DMS114 treated with DMSO at 0.1 percent for 48 hours (cell line): ENCODE data around the gene ATP1A4.

Experiments used
- DNase-seq: peaks from one replicate; lab custom pipeline; 2025; ENCODE audit not compliant: unreplicated experiment; lab: John Stamatoyannopoulos, UW

ATP1A4 gene

DNA sequence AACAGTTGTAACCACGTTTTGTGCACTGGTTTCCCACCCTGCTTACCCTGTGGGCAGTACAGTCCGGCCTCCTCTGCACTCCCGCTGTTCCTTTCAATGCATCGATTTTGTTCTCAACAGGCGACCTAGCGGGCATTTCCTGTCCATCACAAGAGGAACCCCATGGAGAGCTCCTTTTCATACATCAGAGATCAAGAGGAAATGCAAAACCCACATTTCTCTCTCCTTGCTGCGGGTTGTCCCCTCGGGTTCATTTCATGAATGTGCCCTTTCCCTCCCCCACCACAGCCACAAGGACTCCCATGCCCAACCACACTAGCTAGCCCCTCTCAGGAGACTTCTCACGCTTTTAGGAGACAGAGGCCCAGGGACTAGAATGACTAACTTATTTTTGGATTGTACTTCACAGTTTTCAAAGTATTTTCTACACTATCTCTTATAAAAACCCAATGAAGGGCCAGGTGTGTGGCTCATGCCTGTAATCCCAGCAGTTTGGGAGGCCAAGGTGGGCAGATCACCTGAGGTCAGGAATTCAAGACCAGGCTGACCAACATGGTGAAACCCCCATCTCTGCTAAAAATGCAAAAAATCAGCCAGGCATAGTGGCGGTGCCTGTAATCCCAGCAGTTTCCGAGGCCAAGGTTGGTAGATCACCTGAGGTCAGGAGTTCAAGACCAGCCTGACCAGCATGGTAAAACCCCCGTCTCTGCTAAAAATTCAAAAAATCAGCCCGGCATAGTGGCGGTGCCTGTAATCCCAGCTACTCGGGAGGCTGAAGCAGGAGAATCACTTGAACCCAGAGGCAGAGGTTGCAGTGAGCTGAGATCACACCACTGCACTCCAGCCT lies 18.4 kb downstream of the ATP1A4 start:
- DNase-seq = no peak

DNA sequence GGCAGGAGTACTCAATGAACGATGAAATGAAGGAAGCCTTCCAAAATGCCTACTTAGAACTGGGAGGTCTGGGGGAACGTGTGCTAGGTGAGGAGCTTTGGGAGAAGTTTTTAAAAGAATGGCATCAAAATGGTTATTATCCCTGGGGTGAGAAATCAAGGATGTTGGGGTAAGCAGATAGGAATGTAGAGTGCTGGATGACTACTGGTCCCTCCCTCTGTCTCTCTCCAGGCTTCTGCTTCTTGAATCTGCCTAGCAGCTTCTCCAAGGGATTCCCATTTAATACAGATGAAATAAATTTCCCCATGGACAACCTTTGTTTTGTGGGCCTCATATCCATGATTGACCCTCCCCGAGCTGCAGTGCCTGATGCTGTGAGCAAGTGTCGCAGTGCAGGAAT lies 20.0 kb downstream of the ATP1A4 start:
- DNase-seq = no peak

DNA sequence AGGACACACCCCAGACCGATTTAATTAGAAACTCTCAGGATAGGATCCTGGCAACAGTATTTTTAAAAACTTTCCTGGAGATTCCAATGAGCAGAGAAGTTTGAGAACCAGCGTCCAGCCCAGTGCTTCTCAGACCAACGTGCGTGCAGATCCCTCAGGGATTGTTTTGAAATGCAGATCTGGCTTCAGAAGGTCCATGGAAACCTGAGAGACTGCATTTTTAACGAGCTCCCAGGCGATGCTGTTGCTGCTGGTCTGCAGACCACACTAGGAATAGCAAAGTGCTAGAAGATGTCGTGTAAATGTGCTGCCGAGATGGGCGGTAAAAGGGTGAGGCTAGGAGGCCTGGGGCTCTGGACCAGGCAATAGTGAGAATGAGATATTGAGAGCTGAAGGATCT lies 20.6 kb downstream of the ATP1A4 start:
- DNase-seq = no peak

DNA sequence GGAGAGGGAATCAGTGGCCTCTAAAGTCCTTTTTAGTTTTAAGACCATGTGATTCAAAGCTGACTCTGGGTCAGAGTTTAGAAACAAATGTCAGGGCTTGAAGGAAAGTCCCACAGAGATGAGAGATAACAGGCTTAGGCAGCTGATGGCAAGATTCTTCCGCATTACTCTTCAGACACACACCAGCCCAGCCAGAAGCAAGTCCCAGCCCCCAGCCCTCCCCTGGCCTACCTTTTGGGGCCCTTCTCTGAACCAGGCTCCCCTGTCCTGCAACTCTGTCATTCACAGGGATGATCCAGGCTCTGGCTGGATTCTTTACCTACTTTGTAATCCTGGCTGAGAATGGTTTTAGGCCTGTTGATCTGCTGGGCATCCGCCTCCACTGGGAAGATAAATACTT lies 25.8 kb downstream of the ATP1A4 start:
- no peak for DNase-seq

DNA sequence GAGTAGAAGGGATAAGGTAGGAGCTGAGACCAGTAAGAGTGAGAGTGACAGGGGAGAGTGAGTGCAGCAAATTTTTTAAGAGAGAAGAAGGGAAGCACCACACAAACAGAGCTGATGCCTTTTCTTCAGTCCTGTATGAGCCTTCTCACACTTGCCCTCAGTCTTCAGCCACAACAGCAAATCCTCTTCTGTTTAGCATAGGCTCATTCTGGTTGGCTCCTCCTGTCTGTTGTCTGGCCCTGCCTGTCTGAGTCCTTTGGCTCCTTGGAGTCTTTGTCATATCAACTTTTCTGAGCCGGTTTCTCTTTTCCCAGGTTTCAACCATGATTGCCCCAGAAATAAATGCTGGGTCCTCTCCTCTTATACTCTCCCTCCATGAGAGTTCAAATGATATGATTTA lies 26.3 kb downstream of the ATP1A4 start:
- DNase-seq = no peak

DNA sequence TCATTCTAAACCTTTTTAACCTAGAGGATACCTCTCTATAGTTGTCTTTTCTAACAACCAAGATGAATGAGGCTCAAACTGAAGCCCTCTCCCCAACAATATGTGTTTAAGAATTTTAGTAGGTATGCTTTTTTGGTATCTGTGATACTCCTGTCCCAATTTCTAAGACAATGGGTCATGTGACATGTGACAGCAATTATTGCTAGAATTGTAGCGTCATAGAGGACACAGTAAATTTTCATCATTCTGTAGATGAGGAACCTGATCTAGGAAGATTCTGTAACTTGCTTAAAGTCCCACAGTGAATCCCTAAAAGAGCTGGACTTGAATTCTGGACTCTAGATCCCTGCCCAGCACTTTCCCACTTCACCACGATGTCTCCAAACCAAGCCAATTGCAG lies 27.3 kb downstream of the ATP1A4 start:
- DNase-seq = no peak

DNA sequence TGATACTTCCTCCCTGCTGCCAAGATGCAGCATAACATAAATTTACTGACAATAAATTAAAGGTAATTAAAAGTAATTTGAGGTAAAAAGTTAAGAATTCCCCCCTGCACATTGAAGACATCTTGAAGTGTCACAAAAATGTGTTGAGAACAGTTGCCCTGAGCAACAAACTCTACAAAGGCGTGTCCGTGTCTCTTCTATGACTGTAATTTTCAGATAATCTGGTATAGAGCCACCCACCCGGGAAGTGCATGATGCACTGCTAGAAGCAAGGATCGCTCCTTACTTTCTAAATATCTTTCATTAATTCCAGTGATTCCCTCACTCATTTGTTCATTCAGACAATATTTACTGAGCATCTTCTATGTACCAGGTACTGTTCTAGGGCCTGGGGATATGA lies 27.9 kb downstream of the ATP1A4 start:
- no peak for DNase-seq

DNA sequence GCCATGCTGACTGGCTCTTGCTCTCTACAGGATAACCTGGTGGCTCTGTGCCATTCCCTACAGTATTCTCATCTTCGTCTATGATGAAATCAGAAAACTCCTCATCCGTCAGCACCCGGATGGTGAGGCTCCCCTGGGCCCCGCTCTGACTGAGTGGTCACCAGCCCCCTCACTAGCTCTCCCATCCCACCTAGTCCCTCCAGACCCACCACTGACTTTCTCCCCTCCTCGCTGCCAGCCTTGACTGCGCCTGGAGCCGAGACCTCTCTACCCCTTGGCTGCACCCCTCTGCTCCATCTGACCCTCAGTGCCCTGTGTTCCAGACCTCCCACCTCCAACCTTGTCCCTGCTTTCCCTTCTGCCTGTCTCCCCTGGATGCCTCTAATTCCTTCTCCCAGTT lies 34.8 kb downstream of the ATP1A4 start:
- no peak for DNase-seq

DNA sequence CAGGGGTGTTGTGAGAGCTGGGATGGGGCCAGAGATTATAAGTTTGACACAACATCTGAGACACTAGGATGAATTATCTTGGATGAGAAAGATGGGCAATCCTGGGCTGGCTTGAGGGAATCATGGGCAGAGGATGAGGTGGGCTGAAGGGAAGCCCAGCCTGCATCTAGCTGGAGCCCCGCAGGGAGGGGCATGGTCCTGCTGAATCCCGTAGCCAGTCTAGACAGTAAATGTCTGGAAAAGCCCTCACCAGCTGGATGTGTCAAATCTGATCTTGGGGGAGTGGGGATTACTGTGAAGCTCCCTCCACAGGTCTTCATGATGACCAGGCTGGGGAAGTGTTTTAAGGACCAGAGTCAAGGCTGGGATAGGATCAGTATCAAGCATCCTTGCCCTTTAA lies 35.3 kb downstream of the ATP1A4 start:
- no peak for DNase-seq

DNA sequence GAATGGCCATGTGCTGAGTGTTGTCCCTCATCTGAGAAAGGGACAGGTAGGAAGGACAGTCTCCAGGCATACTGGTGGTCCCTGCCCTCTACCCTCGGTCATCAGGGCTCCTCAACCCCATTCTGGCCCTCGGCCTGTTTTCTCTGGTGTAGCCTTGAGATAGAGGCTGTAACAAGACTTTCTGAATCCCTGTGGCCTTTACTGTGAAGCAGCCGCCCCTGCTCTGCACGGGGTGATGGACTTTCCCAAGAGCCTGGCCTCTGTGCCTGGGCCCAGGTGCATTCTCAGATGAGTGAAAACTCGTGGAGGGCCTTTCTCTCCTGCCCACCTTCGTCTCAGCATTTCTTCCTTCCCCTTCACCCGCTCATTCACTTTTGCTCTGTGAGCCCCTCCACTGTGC lies 36.0 kb downstream of the ATP1A4 start:
- no peak for DNase-seq

DNA sequence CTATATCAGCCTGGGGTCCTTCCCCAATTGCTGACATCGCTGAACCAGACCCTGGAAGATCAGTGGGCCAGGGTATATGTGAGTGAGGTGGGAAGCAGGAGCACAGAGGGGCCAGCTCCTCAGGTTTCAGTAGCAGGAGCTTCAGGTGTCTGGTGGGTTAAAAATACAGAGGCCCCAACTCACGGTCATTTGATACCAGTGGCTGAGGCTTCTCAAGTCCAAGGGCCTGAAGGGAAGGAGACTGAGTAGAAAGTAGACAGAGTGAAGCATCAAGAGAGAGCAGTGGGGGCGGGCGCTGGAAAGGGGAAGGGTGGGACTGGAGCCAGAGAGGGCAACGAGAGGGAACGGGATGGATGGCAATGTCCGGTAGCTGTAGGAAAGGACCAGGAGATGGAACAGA lies 36.9 kb downstream of the ATP1A4 start:
- DNase-seq = no peak

DNA sequence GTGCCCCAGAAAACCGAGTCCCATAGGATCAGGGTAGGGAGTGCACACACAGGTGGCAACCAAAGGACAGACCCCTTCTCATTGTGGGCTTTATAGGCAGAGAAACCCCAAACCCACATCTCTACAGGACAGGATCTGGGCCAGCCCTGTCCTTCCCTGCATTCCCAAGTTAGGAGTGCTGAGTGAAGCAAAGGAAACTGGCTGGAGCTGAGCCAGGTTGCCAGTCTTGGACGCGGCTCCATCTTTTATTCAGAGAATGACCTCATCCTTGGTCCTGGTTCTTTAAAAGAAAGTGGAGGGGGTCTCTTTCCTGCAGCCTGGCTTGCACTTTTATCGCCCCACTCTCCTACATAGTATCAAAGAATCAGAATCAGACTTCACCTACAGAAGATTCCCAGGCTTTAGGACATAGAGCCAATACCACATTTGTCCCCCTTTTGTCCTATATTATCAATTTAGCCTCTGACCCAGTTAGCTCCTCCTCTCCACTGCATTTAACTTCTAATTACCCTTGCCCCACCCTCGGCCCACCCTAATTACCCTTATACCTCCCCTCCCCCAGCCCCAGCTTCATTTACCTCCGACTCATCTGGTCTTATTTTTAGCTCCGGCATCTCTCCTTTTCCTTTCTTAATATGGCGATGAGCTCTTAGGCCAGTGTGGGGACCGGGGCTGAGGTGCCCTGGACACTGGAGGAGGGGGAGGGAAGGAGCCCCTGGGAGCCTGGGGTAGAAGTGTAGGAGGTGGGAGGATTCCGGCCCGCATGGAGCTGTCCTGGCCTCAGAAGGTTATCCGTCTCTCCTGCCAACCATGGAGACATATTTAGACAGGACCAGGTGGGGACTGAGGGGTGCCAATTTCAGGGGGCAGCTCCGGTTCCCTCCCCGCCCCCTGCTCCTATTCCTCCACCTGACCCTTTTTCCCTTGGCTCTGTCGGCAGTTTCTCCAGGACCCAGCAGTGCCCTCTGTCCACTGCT lies 38.5 kb downstream of the ATP1A4 start, which contains the start of gene CASQ1:
TSS of gene CASQ1 (plus strand) at position 927 of the 977 bp plus-strand sequence. CDS start 177 bp downstream, outside the sequence.
- DNase-seq = no peak

DNA sequence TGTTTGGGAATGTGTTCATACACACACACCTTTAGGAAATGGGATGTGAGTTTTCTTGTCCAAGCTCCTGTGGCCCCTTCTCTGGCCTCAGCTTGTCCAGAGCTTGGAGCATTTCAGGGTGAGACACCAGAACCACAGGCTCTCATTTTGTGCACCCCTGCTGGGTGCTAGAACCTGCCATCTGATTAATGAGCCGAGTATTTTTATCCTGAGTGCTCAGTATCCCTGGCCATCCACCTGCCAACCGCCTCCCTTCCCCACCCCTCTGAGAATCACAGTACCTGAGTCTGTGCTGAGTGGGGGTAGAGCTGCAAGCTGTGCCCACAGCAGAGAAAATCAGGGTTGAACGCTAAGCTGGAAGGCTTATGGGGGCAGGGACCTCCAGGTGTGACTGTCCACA lies 40.4 kb downstream of the ATP1A4 start:
- DNase-seq = no peak

DNA sequence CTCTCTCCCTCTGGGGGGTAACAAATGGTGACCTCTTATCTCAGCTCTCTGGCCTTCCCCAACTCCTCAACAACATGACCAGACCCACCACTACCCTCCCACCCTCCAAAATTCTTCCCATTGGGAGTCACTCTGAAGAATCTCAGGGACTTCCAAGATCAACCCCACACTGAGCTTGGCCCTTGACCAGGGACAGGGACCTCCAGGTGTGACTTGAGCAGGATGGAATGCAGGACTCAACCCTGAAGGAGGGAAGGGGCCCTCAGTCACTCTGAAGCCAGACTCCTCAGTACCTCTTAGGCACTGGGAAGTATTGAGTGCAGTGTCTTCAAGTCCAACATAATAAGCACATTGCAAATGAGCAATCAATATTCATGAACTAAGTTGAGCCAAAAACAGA lies 40.8 kb downstream of the ATP1A4 start:
- no peak for DNase-seq

DNA sequence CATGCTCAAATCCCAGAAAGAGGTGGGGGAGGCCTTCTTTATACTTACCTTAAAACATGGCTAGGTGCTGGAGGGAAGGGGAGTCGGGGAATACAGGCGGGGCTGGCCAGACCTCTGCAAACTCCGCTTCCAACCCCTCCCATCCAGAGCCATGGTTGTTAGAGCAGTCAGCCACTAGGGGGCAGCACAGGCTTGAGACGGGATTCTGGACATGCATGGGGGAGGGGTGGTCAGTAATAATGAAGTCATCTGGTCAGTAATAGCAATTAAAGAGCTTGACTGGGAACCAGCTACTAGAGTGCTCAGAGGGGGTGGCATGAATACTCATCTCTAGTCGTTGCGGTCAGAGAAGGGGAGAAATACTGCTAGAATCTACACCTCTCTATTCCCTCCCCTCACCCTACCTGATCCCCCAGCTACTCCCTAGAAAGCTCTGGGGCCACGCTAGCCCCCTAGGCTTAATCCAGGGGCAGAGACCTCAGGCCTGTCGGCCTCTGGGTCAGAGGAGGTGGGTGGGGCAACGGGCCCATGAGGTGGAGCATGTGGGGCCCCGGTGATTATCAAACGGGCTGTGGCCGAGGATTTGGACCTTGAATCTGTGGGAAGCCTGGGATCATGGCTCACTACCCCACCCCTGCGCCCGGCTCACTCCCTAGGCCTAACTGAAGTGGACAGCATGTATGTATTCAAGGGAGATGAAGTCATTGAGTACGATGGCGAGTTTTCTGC lies 41.9 kb downstream of the ATP1A4 start:
- DNase-seq = peak; percentile 89

DNA sequence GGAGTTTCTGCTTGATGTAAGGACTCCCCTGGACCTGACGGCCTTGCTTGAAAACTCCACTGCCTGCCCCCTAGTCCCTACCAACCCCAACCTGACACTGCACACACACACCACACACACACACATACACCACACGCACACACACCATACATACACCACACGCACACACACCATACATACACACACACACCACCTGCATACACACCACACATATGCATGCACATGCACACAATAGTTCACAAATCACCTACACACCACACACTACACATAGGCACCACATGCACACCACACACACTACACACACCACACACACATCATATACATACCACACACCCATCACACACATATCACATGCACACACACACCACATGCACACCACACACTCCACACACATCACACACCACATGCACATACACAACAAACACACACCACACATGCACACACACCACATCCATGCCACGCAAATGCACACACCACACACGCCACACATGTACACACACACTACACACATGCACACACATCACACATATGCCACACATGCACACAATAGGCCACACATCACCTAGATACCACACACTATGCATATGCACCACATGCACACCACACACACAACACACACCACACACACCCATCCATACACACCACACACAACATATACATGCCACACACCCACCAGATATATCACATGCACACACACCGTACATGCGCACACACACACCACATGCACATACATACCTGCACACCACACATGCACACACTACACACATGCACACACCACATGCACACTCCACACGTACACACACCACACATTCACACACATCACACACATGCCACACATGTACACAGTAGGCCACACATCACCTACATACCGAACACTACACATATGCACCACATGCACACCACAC lies 42.7 kb downstream of the ATP1A4 start:
- no peak for DNase-seq

DNA sequence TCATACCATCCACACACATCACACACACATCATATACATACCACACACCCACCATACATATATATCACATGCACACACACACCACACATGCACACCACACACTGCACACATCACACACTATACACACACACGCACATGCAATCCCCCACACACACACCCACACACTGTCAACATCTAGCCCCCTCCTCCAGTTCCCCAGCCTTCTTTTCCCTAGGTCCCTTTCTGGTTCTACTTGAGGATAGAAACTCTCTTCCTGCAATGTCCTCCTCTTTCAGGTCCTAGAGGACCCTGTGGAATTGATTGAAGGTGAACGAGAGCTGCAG lies 43.3 kb downstream of the ATP1A4 start:
- DNase-seq = no peak

DNA sequence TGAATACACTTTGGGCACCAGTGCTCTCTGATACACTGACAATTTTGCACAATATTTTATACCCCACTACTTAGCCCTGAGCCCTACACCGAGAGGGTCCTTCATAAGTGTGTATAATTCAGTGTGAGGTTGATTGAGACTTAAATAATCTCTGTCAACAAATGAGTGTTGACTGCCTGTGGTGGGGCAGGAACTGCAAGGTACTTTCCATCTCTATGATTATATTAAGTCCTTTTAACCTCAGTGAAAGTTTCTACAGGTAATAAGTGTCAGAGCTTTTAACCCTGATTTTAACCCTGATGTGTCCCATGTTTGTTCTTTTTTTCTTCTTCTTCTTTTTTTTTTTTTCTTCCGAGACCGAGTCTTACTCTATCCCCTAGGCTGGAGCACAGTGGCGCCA lies 44.7 kb downstream of the ATP1A4 start:
- DNase-seq = no peak

DNA sequence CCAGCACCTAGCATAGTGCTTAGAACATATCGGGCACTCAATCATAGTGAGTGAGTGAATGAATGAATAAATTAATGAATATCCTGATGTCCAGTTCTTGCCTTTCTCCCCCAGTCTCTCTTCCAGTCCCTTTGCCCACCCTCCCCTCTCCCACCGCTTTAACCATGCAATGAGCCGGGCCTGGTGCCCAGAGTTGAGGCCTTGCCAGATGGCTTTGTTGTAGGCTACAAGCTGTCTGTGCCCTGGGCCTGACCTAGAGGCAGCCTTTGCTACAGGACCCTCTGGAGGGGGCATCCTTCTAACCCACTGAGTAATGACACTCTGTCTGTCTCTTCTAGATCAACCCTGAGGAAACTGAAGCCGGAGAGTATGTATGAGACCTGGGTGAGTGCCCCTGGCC lies 45.8 kb downstream of the ATP1A4 start:
- no peak for DNase-seq

DNA sequence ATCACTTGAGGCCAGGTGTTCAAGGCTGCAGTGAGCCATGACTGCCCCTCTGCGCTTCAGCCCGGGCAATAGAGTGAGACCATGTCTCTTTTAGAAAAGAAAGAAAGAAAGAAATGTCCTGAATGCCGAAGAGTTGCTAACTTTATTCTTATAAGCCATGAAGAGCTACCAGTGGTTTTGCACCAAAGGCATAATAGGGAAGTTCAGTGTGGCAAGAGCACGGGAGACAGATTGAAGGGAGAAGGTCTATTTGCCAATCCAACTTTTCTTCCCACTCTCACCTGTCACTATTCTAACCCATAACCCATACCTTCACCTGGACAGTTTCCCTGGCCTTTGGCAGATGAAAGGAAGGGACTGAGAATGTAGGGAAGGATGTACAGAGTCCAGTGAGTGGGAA lies 49.4 kb downstream of the ATP1A4 start:
- DNase-seq = no peak
